Activated CD4-positive, CD25-positive, alpha-beta regulatory T cell treated with anti-CD3 and anti-CD28 coated beads, Interleukin-2, amount 50 U/mL, for 16 hours (primary cell): Measurements from ENCODE around the gene OR2T27.
"Not testable (repeated sequence)": the region's sequence is repeated elsewhere in the genome, so short reads cannot be mapped to it uniquely, and the experiment has no call there.

Source experiments
- DNase-seq: peaks from one replicate; pipeline ENCODE4 v3.0.0-alpha.2; 2020; ENCODE audit warnings: low read depth, low spot score

Gene OR2T27

DNA sequence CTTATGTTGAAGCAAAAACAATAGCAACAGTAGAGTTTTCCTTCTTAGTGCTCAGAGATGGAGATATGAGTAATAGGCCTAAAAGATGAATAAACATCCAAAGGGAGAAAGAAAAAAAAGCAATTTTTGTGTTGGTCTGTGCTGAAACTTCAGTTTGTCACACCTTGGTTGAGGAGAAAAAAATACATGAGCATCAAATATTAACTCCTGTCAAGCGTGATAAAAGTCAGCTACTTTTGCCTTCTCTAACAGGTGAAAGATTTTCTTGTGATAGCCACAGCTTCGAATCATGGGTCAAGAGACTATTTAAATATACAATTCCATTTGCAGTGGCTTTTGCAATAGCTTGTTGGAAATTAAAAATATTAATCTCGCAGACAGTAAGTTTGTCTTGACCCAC, 14.4 kb downstream of the OR2T27 start:
- DNase-seq = not testable (repeated sequence)

DNA sequence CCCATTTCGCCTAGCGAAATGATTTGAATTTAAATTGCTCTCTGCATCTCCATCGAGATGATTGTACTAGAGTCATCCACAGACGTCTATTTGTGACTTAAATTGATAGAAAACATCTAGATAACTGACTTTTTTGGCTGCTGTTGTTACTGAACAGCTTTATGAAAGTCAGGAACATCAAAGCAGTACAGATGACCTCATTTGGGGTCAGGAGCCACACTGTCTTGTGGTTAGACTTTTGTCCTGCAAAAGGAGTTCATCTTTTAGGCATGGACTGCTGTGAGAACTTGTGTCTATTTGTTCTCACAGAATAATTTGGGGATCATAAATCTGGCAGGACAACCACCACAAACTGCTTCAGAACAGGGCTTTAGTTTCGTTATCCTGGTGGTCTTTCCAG, 15.7 kb downstream of the OR2T27 start:
- not testable (repeated sequence) for DNase-seq

DNA sequence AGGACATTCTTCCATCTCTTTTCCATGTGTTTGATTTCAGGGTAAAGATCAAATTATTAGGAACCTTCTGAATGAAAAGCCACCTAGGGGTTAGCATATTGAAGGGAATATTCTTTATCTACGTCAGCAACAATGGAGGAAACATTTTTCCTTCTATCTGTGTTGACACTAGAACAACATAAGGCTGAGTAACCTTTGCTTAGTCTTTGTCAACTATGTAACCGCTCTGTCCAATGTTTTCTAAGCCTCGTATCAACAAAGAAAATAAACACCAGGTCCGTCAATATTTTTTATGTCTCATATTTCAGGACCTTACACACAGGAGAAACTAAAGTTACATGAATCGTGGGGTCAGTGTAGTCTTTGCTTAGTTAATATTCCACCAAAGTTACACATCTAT, 18.7 kb downstream of the OR2T27 start:
- DNase-seq = not testable (repeated sequence)

DNA sequence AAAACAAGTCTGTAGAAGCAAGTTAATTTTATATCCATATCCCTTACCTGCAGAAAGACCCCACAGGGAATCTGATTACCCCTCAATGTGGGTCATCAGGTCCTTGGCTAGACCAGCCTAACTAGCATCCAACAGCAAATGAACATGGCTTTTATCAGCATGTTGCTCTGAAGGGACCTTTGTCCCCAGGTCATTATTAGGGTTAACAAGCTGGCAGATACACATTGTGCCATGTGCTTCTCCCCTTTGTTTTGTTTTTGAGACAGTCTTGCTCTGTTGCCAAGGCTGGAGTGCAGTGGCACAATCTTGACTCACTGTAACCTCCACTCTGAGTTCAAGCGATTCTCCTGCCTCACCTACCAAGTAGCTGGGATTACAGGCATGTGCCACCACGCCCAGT, 20.3 kb downstream of the OR2T27 start, which contains the start of gene OR2T11:
TSS of gene OR2T11 (minus strand) at position 101 of the 400 bp plus-strand sequence. CDS start 7,963 bp downstream, outside the sequence.
- not testable (repeated sequence) for DNase-seq

DNA sequence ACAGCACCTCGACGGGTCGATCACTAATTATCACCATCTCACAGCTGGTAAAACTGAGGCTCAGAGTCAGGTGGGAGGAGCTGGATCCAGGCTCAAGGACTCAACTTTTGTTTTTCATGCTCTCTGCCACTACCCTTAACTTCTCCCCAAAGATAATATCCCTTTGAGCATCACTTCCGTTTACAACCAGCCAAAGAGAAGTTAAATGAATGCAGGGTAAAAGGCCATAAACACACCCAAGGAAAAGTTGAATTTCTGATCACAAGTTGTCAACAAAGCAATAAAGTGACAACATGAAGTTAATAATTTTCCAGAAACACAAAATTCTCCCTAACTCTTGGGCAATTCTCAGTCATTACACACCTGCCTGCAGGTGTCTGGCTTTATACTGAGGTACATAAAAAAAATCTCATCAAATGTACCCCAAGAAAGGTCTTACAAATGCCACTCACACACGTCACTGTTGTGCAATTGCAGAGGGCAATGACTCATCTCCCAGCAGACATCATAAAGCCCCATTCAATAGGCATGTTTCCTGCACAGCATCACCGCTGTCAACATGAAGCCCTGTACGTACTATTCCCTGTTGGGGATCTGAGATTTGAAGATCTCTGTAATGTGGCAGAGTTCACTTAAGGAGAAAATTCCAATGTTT, 23.8 kb downstream of the OR2T27 start:
- DNase-seq = no peak

DNA sequence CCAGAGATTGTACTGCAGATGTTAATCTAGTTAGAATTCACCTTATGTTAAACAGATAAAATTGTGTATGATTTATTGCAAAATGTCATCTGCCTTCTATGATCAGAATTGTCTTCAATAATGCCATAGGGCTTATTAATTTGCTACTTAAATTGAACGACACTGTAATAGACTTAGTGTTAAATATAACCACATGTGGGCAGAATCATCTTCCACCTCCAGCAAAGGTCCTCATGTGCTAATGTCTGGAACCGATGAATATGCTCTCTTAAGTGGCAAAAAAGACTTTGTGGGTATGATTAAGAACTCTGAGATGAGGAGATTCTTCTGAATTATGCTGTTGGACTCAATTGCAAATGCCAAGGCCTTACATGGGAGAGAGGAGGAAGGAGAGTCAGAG, 24.8 kb downstream of the OR2T27 start:
- no peak for DNase-seq

DNA sequence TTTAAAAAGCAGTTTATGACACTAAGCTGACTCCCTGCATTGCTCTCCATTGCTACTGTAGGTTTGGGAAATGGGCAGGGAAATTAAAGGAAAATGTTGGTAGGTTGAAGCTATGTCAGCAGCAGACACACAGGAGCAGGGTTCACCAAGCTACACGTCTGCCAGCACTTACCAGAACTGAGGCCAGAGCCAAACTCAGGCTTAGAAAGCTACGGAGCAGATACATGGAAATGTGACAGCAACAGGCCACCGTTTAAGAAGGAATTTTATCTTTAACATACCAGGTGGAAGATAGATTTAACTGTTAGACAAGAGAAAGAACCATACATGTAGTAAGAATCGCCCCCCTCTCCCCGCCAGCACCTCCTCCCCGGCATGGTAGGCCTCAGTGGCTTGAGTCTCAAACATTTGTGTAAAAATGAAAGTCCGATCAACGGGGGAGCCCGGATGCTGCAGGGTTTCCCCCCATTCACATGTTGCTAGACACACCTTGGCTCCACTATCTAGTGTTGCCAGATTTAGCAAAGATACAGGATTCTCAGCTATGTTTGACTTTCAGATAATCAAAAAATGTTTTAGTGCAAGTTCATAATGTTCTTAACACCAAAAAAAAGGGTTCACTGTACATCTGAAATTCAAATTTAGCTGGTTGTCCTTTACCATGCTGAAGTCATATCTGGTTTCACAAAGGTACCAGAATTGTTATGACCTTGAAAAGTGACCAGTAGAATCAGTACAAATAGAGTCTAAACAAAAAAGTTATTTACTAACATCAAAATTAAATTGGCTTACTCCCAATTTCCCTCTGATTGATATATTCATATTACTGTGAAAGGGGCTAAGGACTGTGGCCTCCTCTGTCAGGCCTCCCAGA, 27.1 kb downstream of the OR2T27 start:
- DNase-seq = no peak

DNA sequence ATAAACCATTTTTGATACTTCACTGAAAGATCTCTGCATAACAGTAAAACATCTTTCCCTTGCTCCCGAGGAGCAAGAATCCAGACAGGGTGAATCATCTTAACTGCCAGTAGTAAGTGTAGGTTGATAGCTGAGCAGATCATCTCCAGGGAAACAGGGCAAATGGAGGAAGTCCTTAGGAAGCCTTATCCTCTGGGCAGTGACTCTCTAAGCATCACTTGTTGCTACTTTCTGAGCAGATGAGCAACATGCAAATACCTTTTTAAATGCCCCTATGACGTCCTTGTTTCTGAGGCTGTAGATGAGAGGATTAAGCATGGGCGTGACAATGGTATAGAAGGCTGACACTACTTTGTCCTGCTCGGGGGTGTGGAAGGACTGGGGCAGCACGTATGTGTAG, 29.4 kb downstream of the OR2T27 start:
- no peak for DNase-seq

DNA sequence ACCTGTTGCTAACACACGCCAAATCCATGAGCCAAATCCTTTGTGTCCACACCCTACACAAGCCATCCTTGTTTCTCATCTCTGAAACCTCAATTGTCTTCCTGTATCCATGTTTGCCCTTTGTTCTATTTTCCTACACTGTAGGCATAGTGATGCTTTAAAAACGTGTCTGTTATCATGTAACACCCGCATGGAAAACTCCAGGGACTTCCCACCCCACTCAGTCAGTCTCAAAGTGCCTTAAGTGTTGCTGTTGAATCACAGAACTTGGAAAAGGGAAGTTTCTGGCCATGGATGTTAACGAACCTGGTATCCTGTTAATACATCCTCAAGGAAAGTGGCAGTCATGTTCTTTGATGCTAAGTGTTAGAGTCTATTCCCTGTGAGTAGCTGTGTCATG, 30.2 kb downstream of the OR2T27 start:
- no peak for DNase-seq

DNA sequence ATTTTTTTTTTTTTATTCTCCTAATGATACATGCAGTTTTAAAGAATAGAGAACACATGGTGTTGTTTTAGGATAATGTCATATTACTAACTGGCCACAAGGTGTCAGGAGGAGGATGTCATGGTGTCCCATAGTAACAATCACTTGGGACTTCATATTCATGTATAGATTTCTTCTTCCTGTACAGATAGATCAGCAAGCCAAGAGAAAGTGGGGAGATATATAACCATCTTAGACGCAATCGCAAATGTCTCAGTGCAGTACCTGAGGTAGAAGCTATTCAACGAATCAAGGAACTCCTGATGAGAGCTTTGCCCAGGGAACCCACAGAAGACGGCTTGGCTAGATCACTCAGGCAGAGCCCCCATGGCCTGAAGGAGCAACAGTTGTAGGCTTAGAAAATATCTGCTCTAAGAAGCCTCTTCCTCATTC, 32.7 kb downstream of the OR2T27 start:
- no peak for DNase-seq

DNA sequence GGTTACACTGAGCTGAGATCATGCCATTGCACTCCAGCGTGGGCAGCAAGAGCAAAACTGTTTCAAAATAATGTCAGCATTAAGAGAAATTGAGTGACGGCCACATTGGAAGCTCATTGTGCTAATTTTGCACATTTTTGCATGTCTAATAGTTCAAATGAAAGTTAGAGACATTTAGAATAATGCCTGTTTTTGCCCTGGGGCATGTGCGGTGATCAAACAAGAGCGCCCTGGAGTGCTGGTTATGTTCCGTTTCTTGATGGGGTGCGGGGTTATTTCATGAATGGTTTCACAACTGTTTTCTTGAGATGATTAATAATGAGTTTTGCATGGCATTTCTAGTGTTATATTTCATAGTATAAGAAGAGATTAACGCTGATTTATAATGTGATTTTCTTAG, 33.6 kb downstream of the OR2T27 start:
- DNase-seq = no peak

DNA sequence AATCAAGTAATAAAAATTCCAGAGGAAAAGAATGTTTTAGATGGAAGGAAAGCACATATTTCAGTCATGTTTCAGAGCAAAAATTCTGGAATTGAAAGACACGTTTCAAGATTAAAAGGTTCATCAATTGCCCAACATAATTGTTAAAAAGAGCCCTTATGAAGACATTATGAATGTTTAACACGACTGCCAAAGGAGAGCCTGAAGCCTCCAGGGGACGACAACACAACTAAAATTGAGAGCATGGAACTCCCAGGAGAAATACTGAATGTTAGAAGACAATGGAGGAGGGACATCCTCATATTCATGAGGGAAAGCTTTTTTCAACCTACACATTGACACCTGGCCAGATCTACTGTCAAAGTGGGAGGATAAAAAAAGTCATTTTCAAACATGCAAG, 36.5 kb downstream of the OR2T27 start:
- peak; percentile 9 for DNase-seq

DNA sequence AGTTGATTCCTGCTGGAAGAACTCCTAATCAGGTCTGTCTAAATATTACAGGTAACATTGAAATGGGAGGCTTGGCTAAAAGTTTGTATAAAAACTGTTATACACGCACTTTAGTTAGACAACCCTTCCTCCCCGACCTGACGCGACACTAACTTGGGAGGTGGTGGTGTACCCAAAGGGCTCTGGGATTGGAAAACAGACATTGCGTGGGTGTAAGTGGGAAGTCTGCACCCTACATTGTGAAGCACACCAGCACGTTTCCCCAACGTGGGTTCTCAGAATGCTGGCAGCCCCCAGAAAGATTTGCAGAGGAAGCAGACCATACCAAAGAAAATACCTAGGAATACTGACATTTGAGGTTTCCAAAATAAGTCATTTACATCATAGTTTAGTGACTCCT, 37.2 kb downstream of the OR2T27 start:
- DNase-seq = no peak

DNA sequence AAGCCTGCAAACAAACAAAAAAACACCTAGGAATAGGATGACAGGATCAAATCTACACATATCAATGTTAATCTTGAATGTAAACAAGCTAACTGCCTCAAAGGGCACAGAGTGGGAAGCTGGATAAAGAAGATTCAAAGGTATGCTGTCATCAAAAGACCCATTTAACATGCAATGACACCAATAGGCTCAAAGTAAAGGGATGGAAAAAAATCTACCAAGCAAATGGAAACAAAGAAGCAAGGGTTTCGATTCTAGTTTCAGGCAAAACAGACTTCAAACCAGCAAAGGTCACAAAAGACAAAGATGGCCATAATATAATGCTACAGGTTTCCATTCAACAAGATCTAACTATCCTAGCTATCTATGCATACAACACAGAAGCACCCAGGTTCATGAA, 41.6 kb downstream of the OR2T27 start:
- DNase-seq = no peak

DNA sequence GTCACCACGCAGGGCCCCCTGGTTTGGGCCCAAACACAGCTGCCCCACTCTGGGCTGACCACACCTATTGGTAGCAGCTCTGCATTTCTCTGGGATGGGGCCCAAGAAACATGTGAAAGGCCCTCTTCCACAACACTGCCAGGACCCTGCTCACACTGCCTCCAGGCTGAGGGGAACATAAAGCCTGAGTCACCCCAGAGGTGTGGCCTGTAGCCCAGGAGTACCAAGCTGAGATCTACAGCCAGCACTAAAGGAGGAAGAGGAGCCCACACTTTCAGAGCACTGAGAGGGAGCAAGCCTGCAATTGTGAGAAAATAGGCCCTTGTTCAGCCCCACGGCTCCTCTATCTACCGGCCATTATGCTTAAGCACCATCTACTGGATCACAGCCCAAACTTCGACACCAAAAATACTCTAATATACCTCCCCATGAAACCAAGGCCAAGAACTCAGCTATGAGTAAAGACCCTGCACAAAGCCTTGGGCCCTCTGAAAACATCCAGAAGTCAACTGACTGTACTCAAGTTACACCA, 43.4 kb downstream of the OR2T27 start:
- no peak for DNase-seq

DNA sequence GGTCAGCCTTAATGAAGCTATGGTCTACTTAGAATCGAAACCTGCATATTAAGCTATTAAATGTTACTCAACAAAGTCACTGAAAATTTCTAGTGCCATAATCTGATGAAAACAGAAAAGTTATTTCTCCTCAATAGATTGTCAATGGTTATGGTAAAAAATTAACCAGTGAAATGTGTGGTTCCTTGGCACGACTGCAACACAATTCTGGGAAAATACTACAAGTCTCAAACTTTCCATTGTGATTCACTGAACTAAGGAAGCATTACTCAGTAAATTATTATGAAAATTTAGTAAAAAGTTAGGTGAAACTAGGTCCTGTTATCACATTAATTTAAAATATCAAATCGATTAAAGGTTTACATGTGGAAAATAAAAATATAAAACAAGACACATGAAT, 45.0 kb downstream of the OR2T27 start:
- DNase-seq = no peak
